Measurements from ENCODE around the gene DNM3.

GRCh38 chr1:172180501-172181285 is 339.4 kb downstream of the DNM3 start:
- TF ChIP-seq ARNT (IDR thresholded peaks at IDR 0.05) = no peak
- no peak for TF ChIP-seq FOXM1 (IDR thresholded peaks at IDR 0.05; ENCODE audit: borderline replicate concordance)
- TF ChIP-seq FOXA1 (IDR thresholded peaks at IDR 0.05) = no peak
